ENCODE data around the gene SEMA3B. TPM values are rescaled to one million over a fixed set of nuclear protein-coding genes. Genes with fewer than 3 reads are reported as not detected.

SEMA3B gene
- total and polyA plus RNA-seq, 12 donors, result 14.9 to 46.7 (median 21.9) TPM

DNA sequence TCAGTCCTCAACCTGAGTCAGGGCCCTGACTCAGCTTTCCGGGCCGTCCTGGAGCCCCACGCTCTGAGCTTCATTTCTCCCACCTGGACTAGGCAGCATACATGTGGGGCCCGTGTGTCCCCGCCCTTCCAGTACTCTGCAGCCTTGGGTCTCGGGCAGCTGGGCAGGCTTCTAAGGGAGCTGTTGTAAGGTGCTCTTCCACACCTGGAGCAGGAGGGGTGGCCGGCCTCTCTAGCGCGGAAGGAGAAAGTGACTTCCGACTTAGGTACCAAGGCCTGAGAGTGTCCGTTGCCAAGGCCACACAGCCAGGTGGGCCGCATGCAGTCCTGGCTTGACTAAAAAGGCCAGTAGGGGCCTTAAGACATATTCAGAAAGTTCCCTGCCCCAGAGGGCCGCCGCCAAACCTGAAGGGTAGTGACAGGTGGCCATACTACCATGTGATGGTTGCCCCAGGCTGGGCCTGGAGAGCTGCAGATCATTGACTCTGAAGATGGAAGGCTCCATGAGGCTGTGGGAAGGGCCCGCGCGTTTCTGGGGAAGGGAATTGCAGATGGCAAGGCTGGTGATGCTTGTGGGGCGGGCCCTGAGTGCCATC lies 9.4 kb upstream of the SEMA3B start:
- Histone ChIP-seq H3K36me3 (peaks cover 6 to 53% (median 33%) of the 10 kb centered on the region in 9 donors), H3K9me3 (peaks cover 0 to 7% (median 0%) of the 10 kb centered on the region in 11 donors), H3K4me1 (peaks cover 36 to 82% (median 53%) of the 10 kb centered on the region in 9 donors), H3K4me3 (peak overlapping the region in 8 of 10 donors; percentile 64 to 80 (median 70)), H3K27ac (peak overlapping the region; percentile 94 to 100 (median 99)), H3K27me3 (no peaks in the 10 kb centered on the region)
- 58 to 60% methylated on average over 18 of the region's 18 CpGs for WGBS, 2 donors
- intact Hi-C loops (cut with DNase I), result loop anchor here in 3 of 10 donors (1.0 to 10.0 kb wide), 3 partner anchors 63 to 65 kb away; partner anchors contain the start of genes HYAL2 (in 2 of the 3) and TUSC2 (in 1 of the 3)
- no peak for TF ChIP-seq CTCF (IDR thresholded peaks at IDR 0.05)
- ATAC-seq (peak in 3 of 8 donors; percentile 0 to 1 (median 0)), DNase-seq (peak in 1 of 2 donors; percentile 23)

DNA sequence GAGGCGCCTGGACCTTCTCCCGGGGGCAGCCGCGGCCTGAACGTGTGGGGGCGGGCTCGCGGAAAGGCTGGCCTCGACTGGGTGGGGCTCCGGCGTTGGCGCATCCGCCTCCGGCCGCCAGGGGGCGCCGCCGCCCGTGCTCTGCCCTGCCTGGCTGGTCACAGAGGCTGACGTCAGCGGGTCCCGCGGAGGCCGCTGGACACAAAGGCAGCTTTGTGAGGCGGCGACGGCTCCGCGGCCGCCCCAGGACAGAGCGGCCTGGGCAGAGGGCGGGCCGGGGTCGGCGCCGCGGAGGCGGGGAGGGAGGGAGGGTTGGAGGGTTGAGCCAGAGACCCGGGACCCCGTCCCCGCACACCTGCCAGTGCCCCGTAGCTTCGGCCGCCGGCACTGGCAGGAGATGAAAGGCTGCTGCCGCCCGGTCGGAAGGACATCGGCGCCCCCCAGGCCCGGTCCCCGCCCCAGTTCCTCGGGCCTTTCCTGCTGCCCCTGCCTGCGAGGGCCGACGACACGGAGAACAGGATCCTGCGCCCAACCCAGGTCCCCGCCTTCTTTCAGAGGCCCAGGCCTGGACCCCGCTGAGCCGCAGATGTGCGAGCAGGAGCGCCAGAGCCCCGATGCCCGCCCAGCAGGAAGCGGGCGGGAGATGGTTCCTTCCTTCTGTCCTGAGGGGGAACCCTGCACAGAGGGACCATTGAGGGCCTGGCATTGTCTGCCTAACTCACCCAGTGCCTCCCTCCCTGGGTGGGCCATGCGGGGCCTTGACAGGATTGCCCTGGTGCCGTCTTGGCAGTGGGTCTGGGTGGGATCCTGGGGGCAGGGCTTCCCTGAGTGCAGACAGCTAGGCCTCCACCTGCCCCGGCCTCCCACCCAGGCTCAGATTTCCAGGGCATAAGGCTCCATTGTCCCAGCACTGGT lies 8.7 kb upstream of the SEMA3B start:
- H3K4me3 ChIP-seq, result peak overlapping the region; percentile 38 to 80 (median 69)
- TF ChIP-seq CTCF (IDR thresholded peaks at IDR 0.05), result peak; percentile 96 to 99 (median 98)
- peaks cover 38 to 82% (median 53%) of the 10 kb centered on the region in 9 donors for H3K4me1 ChIP-seq
- DNase-seq (peak; percentile 94 to 96), ATAC-seq (peak; percentile 76 to 91 (median 84))
- 1% methylated on average over 67 to 70 of the region's 70 CpGs for WGBS, 2 donors
- intact Hi-C loops (cut with DNase I), result loop anchor here in 2 of 10 donors (1.0 to 10.0 kb wide), 2 partner anchors 64 to 65 kb away; partner anchors contain the start of genes HYAL2 (in 1 of the 2) and TUSC2 (in 1 of the 2)
- H3K27me3 ChIP-seq, result no peaks in the 10 kb centered on the region
- peaks cover 6 to 45% (median 30%) of the 10 kb centered on the region in 9 donors for H3K36me3 ChIP-seq
- peak overlapping the region; percentile 94 to 100 (median 99) for H3K27ac ChIP-seq
- H3K9me3 ChIP-seq, result peaks cover 0 to 7% (median 0%) of the 10 kb centered on the region in 11 donors

DNA sequence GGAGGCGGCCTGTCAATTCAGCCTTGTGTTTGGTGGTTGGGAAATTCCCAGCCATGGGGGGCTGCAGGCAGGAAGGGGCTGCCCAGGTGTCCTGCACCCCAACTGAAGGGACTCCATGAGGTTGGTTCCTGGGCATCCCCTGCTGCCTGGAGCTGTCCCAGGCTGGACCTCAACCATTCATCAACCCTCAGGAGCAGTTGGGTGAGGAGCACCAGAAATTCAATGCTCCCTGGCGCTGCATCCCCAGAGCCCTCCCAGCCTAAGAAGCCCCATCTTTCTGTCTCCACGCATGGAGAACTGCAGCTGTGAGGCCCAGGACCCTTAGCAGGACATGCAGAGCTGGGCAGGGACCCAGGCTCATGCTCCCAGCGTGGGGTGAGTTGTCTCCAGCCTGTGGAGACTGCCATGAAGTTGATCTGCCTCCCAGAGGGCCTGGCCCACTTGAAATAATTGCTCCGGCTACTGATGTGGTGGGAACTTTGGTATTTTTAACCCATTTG lies 8.0 kb upstream of the SEMA3B start:
- no peak for TF ChIP-seq CTCF (IDR thresholded peaks at IDR 0.05)
- peaks cover 0 to 7% (median 0%) of the 10 kb centered on the region in 11 donors for H3K9me3 ChIP-seq
- peak overlapping the region; percentile 94 to 100 (median 99) for H3K27ac ChIP-seq
- peak overlapping the region; percentile 38 to 80 (median 69) for H3K4me3 ChIP-seq
- H3K36me3 ChIP-seq, result peaks cover 6 to 38% (median 26%) of the 10 kb centered on the region in 9 donors
- 57 to 58% methylated on average over 5 of the region's 5 CpGs for WGBS, 2 donors
- ATAC-seq (no peak), DNase-seq (no peak)
- peaks cover 35 to 82% (median 54%) of the 10 kb centered on the region in 9 donors for H3K4me1 ChIP-seq
- H3K27me3 ChIP-seq, result no peaks in the 10 kb centered on the region
- intact Hi-C loops (cut with DNase I), result loop anchor here in 2 of 10 donors (1.0 to 10.0 kb wide), 2 partner anchors 63 to 64 kb away; partner anchors contain the start of genes HYAL2 (in 1 of the 2) and TUSC2 (in 1 of the 2)

Measured in heart right ventricle (tissue), 16 donors.